CD4-positive, alpha-beta T cell treated with Interleukin-17A for 1 hour (primary cell): Measurements from ENCODE around the gene NUDT14.

Experiments
- DNase-seq: peaks from one replicate; pipeline ENCODE4 v3.0.0-alpha.2; 2020

Gene NUDT14

GRCh38 chr14:105172476-105172875 lies 8.6 kb downstream of the NUDT14 start:
- no peak for DNase-seq

- no peak for DNase-seq
These were observed 10.0 kb downstream of the NUDT14 start for GRCh38 chr14:105171004-105171673.

- no peak for DNase-seq
These were observed 11.1 kb downstream of the NUDT14 start for GRCh38 chr14:105169776-105170655.

DNA sequence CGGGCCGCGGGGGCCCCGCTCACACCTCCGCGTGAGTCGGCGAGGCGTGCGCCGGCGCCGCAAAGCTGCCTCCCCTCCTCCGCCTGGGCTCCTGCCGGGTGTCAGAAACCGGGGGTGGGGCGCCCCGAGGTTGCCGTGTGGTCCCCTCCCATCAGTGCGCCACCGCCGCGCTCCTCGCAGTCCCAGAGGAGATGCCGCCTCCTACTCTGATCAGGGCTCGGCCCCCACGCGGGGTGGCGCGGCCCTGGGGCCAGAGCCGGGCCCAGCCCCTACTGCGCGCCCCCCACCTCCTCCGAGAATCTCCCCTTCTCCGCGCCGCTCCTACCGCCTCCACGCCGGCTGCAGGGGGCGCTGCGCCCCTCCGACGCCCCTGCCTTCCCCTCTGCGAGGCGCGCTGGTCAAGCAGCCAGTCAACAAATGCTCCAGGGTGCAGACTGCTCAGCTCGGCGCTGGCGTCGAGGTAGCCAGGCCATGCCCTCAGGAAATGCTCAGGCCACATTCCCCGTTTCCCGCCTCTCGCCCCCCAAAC lies 12.1 kb downstream of the NUDT14 start:
- peak; percentile 29 for DNase-seq

DNA sequence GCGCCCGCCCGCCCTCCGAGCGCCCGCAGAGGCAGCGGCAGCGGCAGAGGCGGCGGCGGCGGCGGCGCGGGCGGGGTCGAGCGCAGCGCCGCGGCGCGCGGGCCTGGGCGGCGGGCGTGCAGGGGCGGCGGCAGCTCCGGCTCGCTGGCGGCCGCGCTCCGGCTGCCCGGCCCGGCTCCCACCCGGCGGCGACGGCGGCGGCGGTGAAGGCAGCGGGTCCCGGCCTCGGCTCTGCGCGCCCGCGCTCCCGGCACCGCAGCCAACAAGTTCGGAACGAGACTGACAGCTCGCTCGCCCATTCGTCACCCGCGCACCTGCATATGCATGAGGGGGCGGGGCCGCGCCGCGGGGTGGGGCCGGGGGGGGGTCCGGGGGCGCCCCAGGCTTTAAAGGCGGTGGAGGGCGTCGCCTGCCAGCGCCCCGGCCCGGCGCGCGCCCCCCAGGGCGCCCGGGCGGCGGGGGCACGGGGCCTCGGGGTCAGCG lies 12.6 kb downstream of the NUDT14 start, which contains the start of gene JAG2:
JAG2 (minus strand) TSS at position 281 of the 483 bp plus-strand sequence. CDS start 356 bp downstream, outside the sequence.
- peak; percentile 58 for DNase-seq

- no peak for DNase-seq
These were observed 13.1 kb downstream of the NUDT14 start for GRCh38 chr14:105168093-105168420.

DNA sequence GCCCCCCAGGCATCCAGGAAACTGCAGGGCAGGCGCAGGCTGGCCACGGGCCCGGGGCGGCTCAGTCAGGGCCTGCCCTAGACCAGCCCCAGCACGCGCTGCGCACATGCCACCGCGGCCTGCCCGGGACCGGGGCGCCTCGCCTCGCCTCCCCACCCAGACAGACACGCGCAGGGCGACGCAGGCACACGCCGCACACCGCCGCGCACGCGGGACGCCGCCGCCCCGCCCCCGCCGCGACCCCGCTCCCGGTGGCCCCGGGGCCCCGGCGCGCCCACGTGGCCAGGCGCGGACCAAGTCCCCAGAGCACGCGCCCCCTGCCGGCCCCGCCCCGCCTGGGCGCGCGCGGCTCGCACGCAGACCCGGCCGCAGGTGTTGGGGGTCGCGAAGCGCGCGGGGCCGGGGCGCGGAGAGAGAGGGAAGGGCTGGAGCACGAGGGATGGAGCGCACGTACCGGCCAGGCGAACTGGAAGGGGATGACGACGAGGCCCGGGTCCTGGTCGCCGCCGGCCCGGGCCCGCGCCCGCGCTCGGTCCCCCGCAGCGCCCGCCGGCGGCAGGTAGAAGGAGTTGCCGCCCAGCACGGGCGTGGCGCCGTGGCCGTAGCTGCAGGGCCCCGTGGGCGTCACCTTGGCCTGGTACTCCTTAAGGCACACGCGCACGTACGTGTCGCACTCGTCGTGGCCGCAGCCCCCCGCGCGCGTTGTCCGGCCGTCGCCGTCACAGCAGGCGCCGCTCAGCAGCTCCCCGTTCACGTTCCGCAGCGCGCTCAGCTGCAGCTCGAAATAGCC lies 13.6 kb downstream of the NUDT14 start:
- DNase-seq, result no peak

DNA sequence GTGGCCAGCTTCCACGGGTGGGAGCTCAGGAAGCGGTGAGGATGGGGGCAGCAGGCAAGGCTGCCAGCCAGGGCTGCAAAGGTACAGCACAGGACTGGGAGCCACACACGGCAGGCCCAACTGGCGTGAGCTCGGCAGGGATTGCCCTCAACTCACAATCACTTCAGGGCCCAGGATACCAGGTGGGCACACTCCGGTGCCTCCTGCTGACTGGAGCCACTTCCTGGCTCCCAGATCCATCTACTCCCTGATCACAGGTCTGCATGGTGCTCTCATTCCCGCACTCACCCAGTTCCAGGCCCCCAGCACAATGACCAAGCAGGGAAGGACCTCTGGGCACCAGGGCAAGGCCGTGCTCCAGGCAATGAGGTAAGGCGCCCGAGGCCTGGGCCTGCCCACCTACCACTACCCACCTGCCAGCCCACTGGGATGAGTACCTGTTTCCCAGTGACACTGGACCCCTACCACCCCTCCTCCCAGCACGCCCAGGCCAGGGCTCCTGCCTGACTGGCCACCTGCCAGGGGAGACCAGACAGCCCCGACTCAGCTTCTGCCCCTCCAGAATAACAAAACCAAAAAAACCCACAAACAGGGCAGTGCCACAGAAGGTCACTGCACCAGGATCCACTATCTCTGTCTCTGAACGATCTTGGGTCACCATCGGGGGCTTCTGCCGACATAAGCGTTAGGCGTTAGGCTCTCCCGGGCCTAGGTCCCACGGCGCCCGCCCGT lies 14.4 kb downstream of the NUDT14 start:
- no peak for DNase-seq

- DNase-seq, result no peak
These were observed 15.2 kb downstream of the NUDT14 start for GRCh38 chr14:105165761-105166485.

DNA sequence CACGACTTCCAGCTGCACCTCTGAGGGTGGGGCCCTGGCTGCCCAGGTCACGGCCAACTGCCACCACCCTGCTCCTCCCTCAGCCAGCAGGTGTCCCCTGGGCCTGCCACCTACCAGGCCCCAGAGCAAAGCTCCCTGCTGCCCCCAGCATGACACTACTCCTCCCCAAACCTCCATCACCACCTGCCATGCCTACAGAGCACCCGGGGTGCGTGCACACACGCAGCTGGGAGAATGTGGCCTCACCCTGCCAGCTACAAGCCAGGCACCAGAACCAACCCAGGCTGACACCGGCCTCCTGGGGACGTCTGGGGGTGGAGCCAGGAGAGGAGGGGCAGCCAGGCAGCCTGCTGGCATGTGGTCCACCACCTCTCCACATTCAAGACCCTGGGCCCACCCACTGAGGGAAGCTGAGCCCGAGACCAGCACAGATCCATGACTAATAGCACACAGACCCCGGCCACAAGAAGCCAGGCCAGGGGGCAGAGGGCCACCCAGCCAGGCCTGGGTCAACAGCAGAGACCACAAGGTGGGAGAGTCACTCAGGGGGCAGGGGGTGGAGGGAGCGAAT lies 15.9 kb downstream of the NUDT14 start:
- no peak for DNase-seq

- DNase-seq, result no peak
These were observed 17.9 kb downstream of the NUDT14 start for GRCh38 chr14:105163040-105163742.

GRCh38 chr14:105162669-105162979 lies 18.5 kb downstream of the NUDT14 start:
- no peak for DNase-seq

- DNase-seq, result no peak
These were observed 19.0 kb downstream of the NUDT14 start for GRCh38 chr14:105161964-105162668.

- DNase-seq, result no peak
These were observed 19.8 kb downstream of the NUDT14 start for GRCh38 chr14:105161309-105161708.

DNA sequence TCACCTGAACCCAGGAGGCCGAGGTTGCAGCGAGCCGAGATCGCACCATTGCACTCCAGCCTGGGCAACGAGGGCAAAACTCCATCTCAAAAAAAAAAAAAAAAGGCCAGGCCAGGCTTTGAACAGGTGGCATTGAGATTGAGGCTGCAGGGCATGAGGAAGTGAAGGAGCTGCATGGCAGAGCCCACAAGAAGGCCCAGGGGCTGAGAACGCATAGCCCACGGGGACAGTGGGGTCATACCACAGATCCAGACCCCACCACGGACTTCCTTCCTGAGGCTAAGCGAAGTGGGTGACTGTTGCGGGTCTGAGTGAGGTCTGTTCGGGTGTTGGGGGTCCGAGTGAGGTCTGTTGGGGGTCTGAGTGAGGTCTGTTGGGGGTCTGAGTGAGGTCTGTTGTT lies 20.3 kb downstream of the NUDT14 start:
- no peak for DNase-seq

GRCh38 chr14:105159344-105159743 lies 21.8 kb downstream of the NUDT14 start:
- DNase-seq, result no peak

GRCh38 chr14:105158794-105159193 lies 22.3 kb downstream of the NUDT14 start:
- no peak for DNase-seq

DNA sequence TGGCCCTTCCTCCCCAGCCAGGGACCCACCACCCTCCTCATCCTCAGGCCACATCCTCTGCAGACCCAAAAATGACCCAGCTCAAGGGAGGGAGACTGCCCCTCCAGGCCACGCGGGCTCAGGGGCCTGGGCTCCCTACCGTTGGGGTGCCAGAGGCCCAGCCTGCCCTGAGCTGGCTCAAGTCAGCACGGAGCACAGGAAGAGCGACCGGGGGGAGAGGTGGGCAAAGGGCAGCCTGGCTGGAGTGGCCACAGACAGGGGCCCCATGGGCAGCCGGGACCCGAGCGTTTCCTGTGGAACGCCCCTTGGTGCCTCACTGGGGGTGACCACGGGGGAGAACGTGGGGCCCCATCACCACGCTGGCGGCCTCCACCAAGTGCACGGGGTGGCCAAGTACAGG lies 23.2 kb downstream of the NUDT14 start:
- no peak for DNase-seq

- DNase-seq, result no peak
These were observed 24.4 kb downstream of the NUDT14 start for GRCh38 chr14:105156414-105157375.
